Right cardiac atrium (tissue), 5 donors: Measurements from ENCODE around the gene CTBP2. TPM values are rescaled to one million over a fixed set of nuclear protein-coding genes. Genes with fewer than 3 reads are reported as not detected.

Experiments
- ATAC-seq, 2 donors: fragments of 200-7000 bp; cut with Tn5 transposase; one replicate each; pipeline versions ENCODE4 v1.8.0 to v1.9.1; 2020; ENCODE audit warnings: moderate library complexity in 2 of 2, mild to moderate bottlenecking in 1 of 2
- DNase-seq, 3 donors: peaks; one replicate each; pipeline ENCODE4 v3.0.0-alpha.2; 2020
- H3K27ac ChIP-seq: one replicate; pipeline ENCODE4 v1.5.1; 2013; ENCODE audit warnings: mild to moderate bottlenecking, low read length, control low read depth, moderate library complexity
- H3K27me3 ChIP-seq: one replicate; pipeline ENCODE4 v1.6.1; 2013; ENCODE audit not compliant: control insufficient read depth, insufficient read depth
- H3K4me1 ChIP-seq: one replicate; pipeline ENCODE4 v1.6.1; 2013; ENCODE audit warnings: low read length; ENCODE audit not compliant: control insufficient read depth, insufficient read depth
- H3K4me3 ChIP-seq: one replicate; pipeline ENCODE4 v1.5.1; 2013; ENCODE audit warnings: low read length, control low read depth
- H3K9me3 ChIP-seq: one replicate; pipeline ENCODE4 v1.6.1; 2013; ENCODE audit warnings: low read length; ENCODE audit not compliant: control insufficient read depth
- WGBS: extraction: QIAGEN DNeasy Blood & Tissue Kit; methylation state at CpG from one replicate; pipeline ENCODE4 v1.1.7; 2013; 5-methylcytosine and 5-hydroxymethylcytosine counted together
- intact Hi-C, 4 donors: fragments of 100-400 bp; cut with DNase I; formaldehyde crosslinking; loops; one replicate each; pipeline versions ENCODE4 v1.11.0 to v1.14.0; 2022 to 2023
- microRNA-seq, 2 donors: library from miRNA; unstranded; fragments of <30 nt; microRNA quantifications; one replicate each; pipeline ENCODE4 v1.2.0, GENCODE V29; 2020 to 2021
- polyA plus RNA-seq: library from polyadenylated mRNA; stranded (reverse); fragments of 200-250 nt; gene quantifications from one replicate; pipeline ENCODE4 v1.2.3, GENCODE V29; 2013
- total RNA-seq, 4 donors: library from RNA; stranded (reverse); fragmentation: NEBNext Ultra II Directional; extraction: Animal tissue kit (Norgen Biotek cat#: 25700); gene quantifications; one replicate each; pipeline ENCODE4 v1.2.1, GENCODE V29; 2021
- donor health status: healthy with polysubstance abuse.
- donor health status: DM: no; HTN: yes; CAD: no.
- donor health status: DM: no; HTN: no; CAD: no.
- donor health status: DM: no; HTN: yes; CAD: no; lungs with severe emphysema.
- donor health status: DM: yes; HTN: yes; CAD: no.

CTBP2 gene
- total and polyA plus RNA-seq, 5 donors, result 16.6 to 38.7 (median 37.6) TPM

DNA sequence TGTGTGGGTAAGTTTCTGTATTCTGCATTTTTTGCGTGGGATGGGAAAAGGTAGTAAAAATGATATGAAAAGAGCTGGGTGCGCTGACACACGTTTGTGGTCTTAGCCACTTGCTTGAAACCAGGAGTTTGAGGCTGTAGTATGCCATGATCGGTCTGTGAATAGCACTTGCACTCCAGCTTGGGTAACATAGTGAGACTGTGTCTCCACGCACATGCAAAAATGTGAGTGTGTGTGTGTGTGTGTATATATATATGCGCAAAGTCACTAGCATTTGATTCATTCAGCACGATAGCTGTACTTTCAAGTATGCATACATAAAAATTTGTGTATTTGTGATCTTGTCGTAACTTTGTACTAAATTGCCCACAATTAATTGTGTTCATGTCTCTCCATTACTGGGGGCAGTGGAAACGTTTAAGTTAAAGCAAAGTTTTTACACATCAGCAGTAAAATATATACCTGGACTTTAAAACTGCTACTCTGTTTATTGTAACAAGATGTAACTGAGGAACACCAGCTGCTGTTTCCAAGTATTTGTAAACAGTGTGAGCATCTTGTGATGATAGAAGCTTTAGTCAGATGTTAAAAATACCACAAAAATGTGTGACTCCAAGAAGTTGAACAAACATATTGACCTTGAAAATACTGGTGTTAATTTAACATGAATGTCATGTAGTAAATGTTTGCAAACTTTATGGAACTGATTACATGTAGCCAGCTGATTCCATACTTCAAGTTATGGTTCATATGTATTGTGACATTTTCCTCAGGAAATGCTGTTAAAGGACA is 216.9 kb downstream of the CTBP2 start:
- WGBS, result 78% methylated on average over 9 of the region's 9 CpGs
- Histone ChIP-seq H3K4me3 (peak overlapping the region; percentile 23), H3K27me3 (no peaks in the 10 kb centered on the region), H3K9me3 (no peaks in the 10 kb centered on the region), H3K27ac (peak overlapping the region; percentile 82), H3K4me1 (peaks cover 15% of the 10 kb centered on the region)
- ATAC-seq (peak in 1 of 2 donors; percentile 17), DNase-seq (no peak)
- intact Hi-C loops, result no loop called here

DNA sequence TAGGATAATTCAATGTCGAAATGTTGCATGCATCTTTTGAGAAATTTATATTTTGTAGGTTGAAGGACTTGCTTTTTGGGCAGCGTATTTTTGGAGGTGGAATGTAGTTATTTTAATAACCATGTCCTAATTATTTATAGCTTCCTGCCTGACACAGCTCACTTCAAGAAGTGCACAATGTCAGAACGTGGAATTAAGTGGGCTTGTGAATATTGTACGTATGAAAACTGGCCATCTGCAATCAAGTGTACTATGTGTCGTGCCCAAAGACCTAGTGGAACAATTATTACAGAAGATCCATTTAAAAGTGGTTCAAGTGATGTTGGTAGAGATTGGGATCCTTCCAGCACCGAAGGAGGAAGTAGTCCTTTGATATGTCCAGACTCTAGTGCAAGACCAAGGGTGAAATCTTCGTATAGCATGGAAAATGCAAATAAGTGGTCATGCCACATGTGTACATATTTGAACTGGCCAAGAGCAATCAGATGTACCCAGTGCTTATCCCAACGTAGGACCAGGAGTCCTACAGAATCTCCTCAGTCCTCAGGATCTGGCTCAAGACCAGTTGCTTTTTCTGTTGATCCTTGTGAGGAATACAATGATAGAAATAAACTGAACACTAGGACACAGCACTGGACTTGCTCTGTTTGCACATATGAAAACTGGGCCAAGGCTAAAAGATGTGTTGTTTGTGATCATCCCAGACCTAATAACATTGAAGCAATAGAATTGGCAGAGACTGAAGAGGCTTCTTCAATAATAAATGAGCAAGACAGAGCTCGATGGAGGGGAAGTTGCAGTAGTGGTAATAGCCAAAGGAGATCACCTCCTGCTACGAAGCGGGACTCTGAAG is 217.8 kb downstream of the CTBP2 start:
- ATAC-seq, result peak; percentile 19 to 42
- no peaks in the 10 kb centered on the region for H3K9me3 ChIP-seq
- H3K27me3 ChIP-seq, result no peaks in the 10 kb centered on the region
- H3K27ac ChIP-seq, result peak overlapping the region; percentile 82
- intact Hi-C loops, result no loop called here
- DNase-seq, result no peak
- H3K4me3 ChIP-seq, result no peak overlapping the region
- 53% methylated on average over 11 of the region's 11 CpGs for WGBS
- H3K4me1 ChIP-seq, result peaks cover 12% of the 10 kb centered on the region

DNA sequence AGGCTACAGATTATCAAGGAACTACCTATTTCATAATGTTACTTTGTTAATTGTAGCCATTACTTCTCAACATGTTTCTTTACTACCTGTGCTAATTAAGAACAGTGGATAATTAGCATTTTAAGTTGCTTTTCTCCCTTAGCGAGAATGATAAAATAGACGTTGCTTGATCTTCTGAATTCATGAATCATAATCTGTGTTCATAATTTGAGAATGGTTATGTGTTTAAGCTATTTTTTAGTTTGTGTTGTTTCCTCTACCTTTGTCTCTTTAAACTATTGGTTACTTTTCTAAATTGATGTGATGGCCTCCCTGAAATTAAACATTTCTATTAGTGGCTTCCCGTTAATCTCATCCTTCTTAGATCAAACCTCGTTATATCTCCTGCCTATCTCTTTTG is 218.5 kb downstream of the CTBP2 start, which contains the start of gene ZRANB1:
Gene ZRANB1 (plus strand): TSS at position 301 of the 400 bp plus-strand sequence. CDS start 371 bp downstream, outside the sequence.
- DNase-seq (no peak), ATAC-seq (no peak)
- H3K4me1 ChIP-seq, result peaks cover 12% of the 10 kb centered on the region
- no peaks in the 10 kb centered on the region for H3K27me3 ChIP-seq
- H3K9me3 ChIP-seq, result no peaks in the 10 kb centered on the region
- intact Hi-C loops, result no loop called here
- WGBS, result 60% methylated on average over 4 of the region's 4 CpGs
- no peak within 1 kb of the TSS for H3K4me3 ChIP-seq
- peak within 1 kb of the TSS; percentile 82 for H3K27ac ChIP-seq

- intact Hi-C loops, result no loop called here
- WGBS, result 90% methylated on average over 1 of the region's 1 CpG
- Histone ChIP-seq H3K4me1 (peaks cover 9% of the 10 kb centered on the region), H3K27ac (no peak overlapping the region), H3K9me3 (no peaks in the 10 kb centered on the region), H3K4me3 (no peak overlapping the region), H3K27me3 (no peaks in the 10 kb centered on the region)
- DNase-seq (no peak), ATAC-seq (no peak)
These were observed 221.1 kb downstream of the CTBP2 start for GRCh38 chr10:124939290-124939689.

GRCh38 chr10:124936813-124937212 is 223.6 kb downstream of the CTBP2 start:
- Histone ChIP-seq H3K4me3 (no peak overlapping the region), H3K27me3 (no peaks in the 10 kb centered on the region), H3K4me1 (peaks cover 2% of the 10 kb centered on the region), H3K9me3 (no peaks in the 10 kb centered on the region), H3K27ac (no peak overlapping the region)
- DNase-seq, result no peak
- intact Hi-C loops, result no loop called here
- 91% methylated on average over 7 of the region's 7 CpGs for WGBS
- no peak for ATAC-seq

DNA sequence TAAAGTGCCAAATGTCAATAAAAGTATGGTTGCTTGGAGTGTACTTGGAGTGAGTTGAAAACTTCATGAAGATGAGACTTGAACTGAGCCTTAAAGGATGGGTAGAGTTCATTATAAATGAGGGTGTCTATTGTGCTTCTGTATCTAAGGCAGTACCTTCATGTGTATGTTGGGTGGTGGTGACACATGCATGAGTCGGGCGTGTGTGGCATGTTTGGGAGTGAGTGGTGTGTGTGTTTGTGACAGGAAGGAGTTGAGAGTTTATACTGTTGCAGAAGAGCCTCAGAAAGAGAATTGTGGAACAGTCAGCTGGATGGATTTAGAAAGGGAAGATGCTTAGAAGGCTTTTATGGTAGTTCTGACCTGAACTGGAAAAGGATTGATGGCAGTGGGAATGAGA is 224.4 kb downstream of the CTBP2 start:
- no peak for DNase-seq
- H3K27ac ChIP-seq, result no peak overlapping the region
- intact Hi-C loops, result no loop called here
- H3K9me3 ChIP-seq, result no peaks in the 10 kb centered on the region
- 87% methylated on average over 2 of the region's 2 CpGs for WGBS
- H3K27me3 ChIP-seq, result no peaks in the 10 kb centered on the region
- no peak overlapping the region for H3K4me3 ChIP-seq
- peaks cover 2% of the 10 kb centered on the region for H3K4me1 ChIP-seq
- no peak for ATAC-seq

Small RNA genes within 50 kb of the gene (microRNA-seq; reads per million reads assigned to microRNA genes)
- gene MIR4296, result 0 reads per million in 2 donors

Other genes with a start within 250 kb of the CTBP2 start
- 10 to 100 TPM; 25.3 to 32.2 (median 29.0) TPM for gene ZRANB1, start 218.4 kb downstream of the CTBP2 start, total RNA-seq
- gene ZRANB1, start 218.4 kb downstream of the CTBP2 start, polyA plus RNA-seq, result 14.4 TPM